NCI-H1694 treated with DMSO at 0.1 percent for 48 hours (cell line): ENCODE data around the gene DAPK3.

Source experiments
- DNase-seq: peaks from one replicate; lab custom pipeline; 2025; lab: John Stamatoyannopoulos, UW

Gene DAPK3

DNA sequence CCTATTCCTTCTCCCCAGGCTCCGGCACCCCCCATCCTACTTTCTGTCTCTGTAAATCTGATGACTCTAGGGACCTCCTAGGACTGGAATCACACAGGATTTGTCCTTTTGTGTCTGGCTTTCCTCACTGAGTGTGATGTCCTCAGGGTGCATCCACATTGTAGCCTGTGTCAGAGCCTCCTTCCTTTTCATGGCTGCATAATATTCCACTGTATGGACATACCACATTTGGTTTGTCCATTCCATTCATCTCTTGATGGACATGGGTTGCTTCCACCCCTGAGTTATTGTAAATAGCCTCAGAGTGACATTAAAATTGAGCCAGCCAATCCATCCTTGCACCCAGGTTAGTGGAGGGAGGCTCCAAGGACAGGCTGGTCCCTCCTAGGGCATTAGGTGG is 60.8 kb downstream of the DAPK3 start:
- no peak for DNase-seq
